IPS DF 4.7 (cell line): ENCODE data around the gene TCEAL5.
"Not testable (repeated sequence)": the region's sequence is repeated elsewhere in the genome, so short reads cannot be mapped to it uniquely, and the experiment has no call there.

ENCODE experiments used
- DNase-seq: peaks from one replicate; pipeline ENCODE4 v3.0.0-alpha.2; 2013; ENCODE audit warnings: low spot score; ENCODE audit errors: extremely low read depth

Gene TCEAL5

GRCh38 chrX:103234869-103235268, 41.7 kb downstream of the TCEAL5 start:
- DNase-seq, result no peak

DNA sequence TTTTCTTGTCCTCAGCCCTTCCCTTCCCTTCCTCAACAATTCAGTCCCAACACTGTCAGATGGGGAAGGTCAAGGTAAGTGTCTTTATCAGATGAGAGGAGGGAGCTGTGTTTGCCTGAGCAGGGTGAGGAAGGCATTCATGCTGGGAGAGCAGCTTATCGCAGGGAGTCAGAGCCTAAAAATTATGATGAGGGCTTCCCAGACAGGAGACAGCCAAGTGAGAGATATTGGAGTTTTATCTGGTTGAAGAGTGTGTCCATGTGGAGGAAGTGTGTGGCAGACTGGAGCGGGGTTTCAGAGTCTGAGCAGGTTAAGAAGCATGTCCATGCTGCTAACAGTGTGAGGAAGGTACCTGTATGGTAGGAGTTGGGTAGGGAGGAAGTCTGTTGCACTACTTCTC, 43.3 kb downstream of the TCEAL5 start:
- no peak for DNase-seq

DNA sequence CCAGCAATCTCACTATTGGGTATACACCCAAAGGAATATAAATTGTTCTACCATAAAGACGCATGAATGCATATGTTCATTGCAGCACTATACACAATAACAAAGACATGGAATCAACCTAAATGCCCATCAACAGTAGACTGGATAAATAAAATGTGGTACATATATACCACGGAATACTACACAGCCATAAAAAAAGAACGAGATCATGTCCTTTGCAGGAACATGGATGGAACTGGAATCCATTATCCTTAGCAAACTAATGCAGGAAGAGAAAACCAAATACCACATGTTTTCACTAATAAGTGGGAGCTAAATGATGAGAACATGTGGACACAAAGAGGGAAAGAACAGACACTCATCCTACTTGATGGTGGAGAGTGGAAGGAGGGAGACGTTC, 50.6 kb downstream of the TCEAL5 start:
- not testable (repeated sequence) for DNase-seq
